Hepatocyte (in vitro differentiated cells): ENCODE data around the gene AURKB.

ENCODE experiments used
- CTCF ChIP-seq: fragments of 200-600 bp; sonication (generic); IDR thresholded peaks from 2 replicates; pipeline ENCODE4 v1.5.1; 2016; ENCODE audit warnings: antibody characterized with exemption, mild to moderate bottlenecking; ENCODE audit not compliant: poor library complexity
- EZH2 ChIP-seq: fragments of 200-600 bp; sonication (generic); IDR thresholded peaks from 2 replicates; pipeline ENCODE4 v1.6.1; 2016; ENCODE audit warnings: antibody characterized with exemption, mild to moderate bottlenecking, borderline replicate concordance

- TF ChIP-seq CTCF (no peak), EZH2 (no peak)
These were observed 12.4 kb upstream of the AURKB start for GRCh38 chr17:8222630-8223355.
